WTC11 (cell line): ENCODE measurements around the gene INTS6L. TPM values are rescaled to one million over a fixed set of nuclear protein-coding genes. Genes with fewer than 3 reads are reported as not detected.

Source experiments
- ATAC-seq: fragments of 200-7000 bp; cut with Tn5 transposase; 2 replicates; pipeline ENCODE4 v1.10.0; 2021; ENCODE audit warnings: mild to moderate bottlenecking, moderate library complexity
- CTCF ChIA-PET: fragments of 300-600 bp; sonication (Branson Sonifier 250); formaldehyde crosslinking; loops from one replicate; lab custom pipeline; 2021; ENCODE audit warnings: antibody characterized with exemption; lab: Charles Lee
- POLR2A ChIA-PET: fragments of 350-600 bp; sonication (Branson Sonifier 250); formaldehyde crosslinking; loops from one replicate; lab custom pipeline; 2021; ENCODE audit warnings: antibody characterized with exemption; lab: Charles Lee
- DNase-seq: peaks from one replicate; pipeline ENCODE4 v3.0.0; 2021; ENCODE audit warnings: low spot score
- H3K27ac Mint-ChIP-seq: 2 replicates; pipeline ENCODE4 v1.8.0; 2021; ENCODE audit warnings: mixed read lengths
- H3K27me3 Mint-ChIP-seq: 2 replicates; pipeline ENCODE4 v1.8.0; 2021; ENCODE audit warnings: low read depth, mild to moderate bottlenecking, moderate library complexity, mixed read lengths
- H3K36me3 Mint-ChIP-seq: 2 replicates; pipeline ENCODE4 v1.8.0; 2021; ENCODE audit warnings: mixed read lengths
- H3K4me1 Mint-ChIP-seq: 2 replicates; pipeline ENCODE4 v1.8.0; 2022; ENCODE audit warnings: mixed read lengths
- H3K4me3 Mint-ChIP-seq: 2 replicates; pipeline ENCODE4 v1.8.0; 2021; ENCODE audit warnings: mild to moderate bottlenecking, moderate library complexity, mixed read lengths
- H3K9me3 Mint-ChIP-seq: 2 replicates; pipeline ENCODE4 v1.8.0; 2021; ENCODE audit warnings: mixed read lengths
- IRF2 ChIP-seq: sonication (generic); formaldehyde crosslinking; IDR thresholded peaks from 2 replicates; pipeline ENCODE4 v1.8.0; 2022; ENCODE audit warnings: low read depth, missing genetic modification reagents, borderline replicate concordance
- NFYB ChIP-seq: sonication (generic); formaldehyde crosslinking; conservative IDR thresholded peaks from 2 replicates; pipeline ENCODE4 v1.8.0; 2022; ENCODE audit warnings: low read depth, missing genetic modification reagents
- NR3C1 ChIP-seq: sonication (generic); formaldehyde crosslinking; conservative IDR thresholded peaks from 2 replicates; pipeline ENCODE4 v1.8.1; 2023; ENCODE audit warnings: low read depth, mild to moderate bottlenecking, missing genetic modification reagents
- ZNF121 ChIP-seq: sonication (generic); formaldehyde crosslinking; IDR thresholded peaks from 2 replicates; pipeline ENCODE4 v1.8.0; 2023; ENCODE audit warnings: missing genetic modification reagents
- ZNF138 ChIP-seq: sonication (generic); formaldehyde crosslinking; conservative IDR thresholded peaks from 2 replicates; pipeline ENCODE4 v1.8.1; 2022; ENCODE audit warnings: mild to moderate bottlenecking, moderate library complexity, missing genetic modification reagents
- total RNA-seq: library from RNA; stranded (reverse); gene quantifications from 3 replicates; pipeline ENCODE4 v1.2.3, GENCODE V29; 2021
- TF ChIP-seq, protein P1 (sequence below): fragments of 200-600 bp; IDR thresholded peaks from 2 replicates; pipeline ENCODE4 v1.8.0; 2022; ENCODE audit warnings: antibody characterized with exemption
- TF ChIP-seq, protein P2 (sequence below): sonication (generic); formaldehyde crosslinking; IDR thresholded peaks from 2 replicates; pipeline ENCODE4 v1.8.0; 2022; ENCODE audit warnings: mild to moderate bottlenecking, missing genetic modification reagents
- TF ChIP-seq, protein P3 (sequence below): sonication (generic); formaldehyde crosslinking; IDR thresholded peaks from 2 replicates; pipeline ENCODE4 v1.8.1; 2023; ENCODE audit warnings: mild to moderate bottlenecking, missing genetic modification reagents
- TF ChIP-seq, protein P4 (sequence below): fragments of 250-450 bp; sonication (Bioruptor Pico); IDR thresholded peaks from 2 replicates; pipeline ENCODE4 v1.8.0; 2021; ENCODE audit warnings: mild to moderate bottlenecking
- TF ChIP-seq, protein P5 (sequence below): sonication (generic); formaldehyde crosslinking; IDR thresholded peaks from 2 replicates; pipeline ENCODE4 v1.8.0; 2022; ENCODE audit warnings: mild to moderate bottlenecking, missing genetic modification reagents

The INTS6L gene
- total RNA-seq, 1 experiment from 2014 or later = 5.4 TPM

DNA sequence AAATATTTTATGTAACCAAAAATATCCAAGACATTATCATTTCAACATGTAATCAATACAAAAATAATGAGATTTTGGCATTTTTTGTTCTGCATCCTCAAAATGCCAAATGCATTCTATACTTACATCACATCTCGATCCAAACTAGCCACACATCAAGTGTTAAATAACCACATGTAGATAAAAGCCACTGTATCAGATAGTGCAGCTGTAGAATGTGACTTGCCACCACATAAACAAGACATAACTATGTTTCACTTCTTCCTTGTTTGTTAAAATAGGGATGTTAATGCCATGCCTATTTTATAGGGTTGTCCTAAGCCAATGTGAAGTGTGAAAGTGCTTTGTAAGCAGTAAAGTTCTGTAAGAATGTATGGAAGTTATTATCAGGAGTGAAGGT, 20.9 kb downstream of the INTS6L start:
- no peak for TF ChIP-seq NR3C1 (CRISPR knock-in tag)
- ATAC-seq = no peak
- CTCF ChIA-PET = no interaction called here

DNA sequence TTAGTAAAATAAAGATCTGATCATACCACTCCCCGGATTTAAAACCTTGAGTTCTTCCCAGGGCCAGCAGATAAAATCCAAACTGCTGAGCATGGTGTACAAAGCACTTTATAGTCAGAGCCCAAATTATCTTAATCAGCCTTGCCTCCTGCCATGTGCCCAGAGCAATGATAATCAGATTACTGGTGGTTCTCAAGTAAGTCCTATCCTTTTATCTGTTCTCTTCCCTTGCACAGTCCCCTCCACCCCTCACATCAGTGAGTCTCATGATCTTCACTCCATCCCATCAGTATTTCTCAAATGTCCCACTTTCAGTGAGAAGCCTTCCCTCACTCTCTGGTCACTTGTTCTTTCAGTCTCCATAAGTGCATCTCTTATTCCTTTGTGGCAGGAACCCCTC, 22.7 kb downstream of the INTS6L start:
- CTCF ChIA-PET = interaction anchor here (0.6 to 1.7 kb wide), 8 partner anchors 10 to 431 kb away, joined by 3 to 7 read pairs (median 4); no protein-coding TSS in a partner anchor

More for the DNA sequence above, 20.9 kb downstream of the INTS6L start:
- DNase-seq = no peak
- Mint-ChIP-seq H3K4me3 (no peak overlapping the region), H3K27me3 (no peaks in the 10 kb centered on the region), H3K9me3 (no peaks in the 10 kb centered on the region), H3K27ac (no peak overlapping the region), H3K4me1 (peaks cover 16% of the 10 kb centered on the region), H3K36me3 (no peaks in the 10 kb centered on the region)
- POLR2A ChIA-PET = no interaction called here

DNA sequence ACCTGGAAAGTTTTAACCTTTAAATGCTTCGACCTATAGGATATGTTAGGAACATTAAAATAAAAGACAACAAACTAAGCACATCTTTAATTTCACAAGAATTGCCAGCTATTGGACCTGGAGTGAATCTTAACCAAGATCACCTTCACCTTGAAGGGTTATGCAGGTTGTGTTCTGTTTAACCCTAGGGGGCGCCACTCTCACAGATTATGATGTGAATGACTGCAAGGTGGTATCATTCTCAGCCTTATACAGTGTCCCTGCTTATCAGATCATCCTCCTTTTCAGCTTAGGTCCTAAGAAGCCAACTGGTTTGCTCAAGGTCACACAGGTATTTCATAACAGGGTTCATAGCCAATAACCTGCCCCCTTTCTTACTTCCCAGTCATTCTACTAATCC, 23.5 kb downstream of the INTS6L start:
- H3K4me3 Mint-ChIP-seq = no peak overlapping the region
- ChIA-PET CTCF (interaction anchor here (0.5 to 1.7 kb wide), 10 partner anchors 9 to 432 kb away, joined by 3 to 7 read pairs (median 3); no protein-coding TSS in a partner anchor), POLR2A (no interaction called here)
- H3K4me1 Mint-ChIP-seq = peaks cover 17% of the 10 kb centered on the region
- TF ChIP-seq IRF2 (no peak), NR3C1 (CRISPR knock-in tag) (no peak)
- TF ChIP-seq, protein P1, sequence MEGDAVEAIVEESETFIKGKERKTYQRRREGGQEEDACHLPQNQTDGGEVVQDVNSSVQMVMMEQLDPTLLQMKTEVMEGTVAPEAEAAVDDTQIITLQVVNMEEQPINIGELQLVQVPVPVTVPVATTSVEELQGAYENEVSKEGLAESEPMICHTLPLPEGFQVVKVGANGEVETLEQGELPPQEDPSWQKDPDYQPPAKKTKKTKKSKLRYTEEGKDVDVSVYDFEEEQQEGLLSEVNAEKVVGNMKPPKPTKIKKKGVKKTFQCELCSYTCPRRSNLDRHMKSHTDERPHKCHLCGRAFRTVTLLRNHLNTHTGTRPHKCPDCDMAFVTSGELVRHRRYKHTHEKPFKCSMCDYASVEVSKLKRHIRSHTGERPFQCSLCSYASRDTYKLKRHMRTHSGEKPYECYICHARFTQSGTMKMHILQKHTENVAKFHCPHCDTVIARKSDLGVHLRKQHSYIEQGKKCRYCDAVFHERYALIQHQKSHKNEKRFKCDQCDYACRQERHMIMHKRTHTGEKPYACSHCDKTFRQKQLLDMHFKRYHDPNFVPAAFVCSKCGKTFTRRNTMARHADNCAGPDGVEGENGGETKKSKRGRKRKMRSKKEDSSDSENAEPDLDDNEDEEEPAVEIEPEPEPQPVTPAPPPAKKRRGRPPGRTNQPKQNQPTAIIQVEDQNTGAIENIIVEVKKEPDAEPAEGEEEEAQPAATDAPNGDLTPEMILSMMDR = peak; percentile 59
- TF ChIP-seq, protein P2, sequence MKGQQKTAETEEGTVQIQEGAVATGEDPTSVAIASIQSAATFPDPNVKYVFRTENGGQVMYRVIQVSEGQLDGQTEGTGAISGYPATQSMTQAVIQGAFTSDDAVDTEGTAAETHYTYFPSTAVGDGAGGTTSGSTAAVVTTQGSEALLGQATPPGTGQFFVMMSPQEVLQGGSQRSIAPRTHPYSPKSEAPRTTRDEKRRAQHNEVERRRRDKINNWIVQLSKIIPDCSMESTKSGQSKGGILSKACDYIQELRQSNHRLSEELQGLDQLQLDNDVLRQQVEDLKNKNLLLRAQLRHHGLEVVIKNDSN (CRISPR knock-in tag) = no peak
- TF ChIP-seq, all 79 proteins: peak for 1
- ATAC-seq (peak; percentile 63), DNase-seq (peak; percentile 40)
- Mint-ChIP-seq H3K27me3 (no peaks in the 10 kb centered on the region), H3K9me3 (no peaks in the 10 kb centered on the region), H3K27ac (no peak overlapping the region), H3K36me3 (no peaks in the 10 kb centered on the region; the same call in 1 of the 2 replicates)

More for the DNA sequence above, 22.7 kb downstream of the INTS6L start:
- no peak overlapping the region for H3K27ac Mint-ChIP-seq
- DNase-seq (no peak), ATAC-seq (no peak)
- POLR2A ChIA-PET = no interaction called here
- TF ChIP-seq, protein P3, sequence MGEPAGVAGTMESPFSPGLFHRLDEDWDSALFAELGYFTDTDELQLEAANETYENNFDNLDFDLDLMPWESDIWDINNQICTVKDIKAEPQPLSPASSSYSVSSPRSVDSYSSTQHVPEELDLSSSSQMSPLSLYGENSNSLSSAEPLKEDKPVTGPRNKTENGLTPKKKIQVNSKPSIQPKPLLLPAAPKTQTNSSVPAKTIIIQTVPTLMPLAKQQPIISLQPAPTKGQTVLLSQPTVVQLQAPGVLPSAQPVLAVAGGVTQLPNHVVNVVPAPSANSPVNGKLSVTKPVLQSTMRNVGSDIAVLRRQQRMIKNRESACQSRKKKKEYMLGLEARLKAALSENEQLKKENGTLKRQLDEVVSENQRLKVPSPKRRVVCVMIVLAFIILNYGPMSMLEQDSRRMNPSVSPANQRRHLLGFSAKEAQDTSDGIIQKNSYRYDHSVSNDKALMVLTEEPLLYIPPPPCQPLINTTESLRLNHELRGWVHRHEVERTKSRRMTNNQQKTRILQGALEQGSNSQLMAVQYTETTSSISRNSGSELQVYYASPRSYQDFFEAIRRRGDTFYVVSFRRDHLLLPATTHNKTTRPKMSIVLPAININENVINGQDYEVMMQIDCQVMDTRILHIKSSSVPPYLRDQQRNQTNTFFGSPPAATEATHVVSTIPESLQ (CRISPR knock-in tag) = no peak
- no peak for TF ChIP-seq ZNF121 (CRISPR knock-in tag)
- no peak for TF ChIP-seq ZNF138
- no peak for TF ChIP-seq NFYB (CRISPR knock-in tag)
- TF ChIP-seq, protein P4, sequence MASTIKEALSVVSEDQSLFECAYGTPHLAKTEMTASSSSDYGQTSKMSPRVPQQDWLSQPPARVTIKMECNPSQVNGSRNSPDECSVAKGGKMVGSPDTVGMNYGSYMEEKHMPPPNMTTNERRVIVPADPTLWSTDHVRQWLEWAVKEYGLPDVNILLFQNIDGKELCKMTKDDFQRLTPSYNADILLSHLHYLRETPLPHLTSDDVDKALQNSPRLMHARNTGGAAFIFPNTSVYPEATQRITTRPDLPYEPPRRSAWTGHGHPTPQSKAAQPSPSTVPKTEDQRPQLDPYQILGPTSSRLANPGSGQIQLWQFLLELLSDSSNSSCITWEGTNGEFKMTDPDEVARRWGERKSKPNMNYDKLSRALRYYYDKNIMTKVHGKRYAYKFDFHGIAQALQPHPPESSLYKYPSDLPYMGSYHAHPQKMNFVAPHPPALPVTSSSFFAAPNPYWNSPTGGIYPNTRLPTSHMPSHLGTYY (CRISPR knock-in tag) = no peak
- TF ChIP-seq, protein P5, sequence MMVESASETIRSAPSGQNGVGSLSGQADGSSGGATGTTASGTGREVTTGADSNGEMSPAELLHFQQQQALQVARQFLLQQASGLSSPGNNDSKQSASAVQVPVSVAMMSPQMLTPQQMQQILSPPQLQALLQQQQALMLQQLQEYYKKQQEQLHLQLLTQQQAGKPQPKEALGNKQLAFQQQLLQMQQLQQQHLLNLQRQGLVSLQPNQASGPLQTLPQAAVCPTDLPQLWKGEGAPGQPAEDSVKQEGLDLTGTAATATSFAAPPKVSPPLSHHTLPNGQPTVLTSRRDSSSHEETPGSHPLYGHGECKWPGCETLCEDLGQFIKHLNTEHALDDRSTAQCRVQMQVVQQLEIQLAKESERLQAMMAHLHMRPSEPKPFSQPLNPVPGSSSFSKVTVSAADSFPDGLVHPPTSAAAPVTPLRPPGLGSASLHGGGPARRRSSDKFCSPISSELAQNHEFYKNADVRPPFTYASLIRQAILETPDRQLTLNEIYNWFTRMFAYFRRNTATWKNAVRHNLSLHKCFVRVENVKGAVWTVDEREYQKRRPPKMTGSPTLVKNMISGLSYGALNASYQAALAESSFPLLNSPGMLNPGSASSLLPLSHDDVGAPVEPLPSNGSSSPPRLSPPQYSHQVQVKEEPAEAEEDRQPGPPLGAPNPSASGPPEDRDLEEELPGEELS (CRISPR knock-in tag) = no peak
- TF ChIP-seq, all 79 proteins: peak for 0
- no peak overlapping the region for H3K4me3 Mint-ChIP-seq
- H3K9me3 Mint-ChIP-seq = no peaks in the 10 kb centered on the region
- peaks cover 16% of the 10 kb centered on the region for H3K4me1 Mint-ChIP-seq
- H3K36me3 Mint-ChIP-seq = no peaks in the 10 kb centered on the region; the same call in 1 of the 2 replicates
- H3K27me3 Mint-ChIP-seq = no peaks in the 10 kb centered on the region
